Stimulated activated CD8-positive, alpha-beta memory T cell treated with anti-CD3 and anti-CD28 coated beads, Interleukin-7, amount 100 ng/mL, for 4 hours (primary cell): ENCODE measurements around the gene TMEM14C.

Experiments used
- DNase-seq, 2 donors: peaks; one replicate each; pipeline ENCODE4 v3.0.0-alpha.2; 2020; ENCODE audit warnings: low read depth in 2 of 2

TMEM14C gene

DNA sequence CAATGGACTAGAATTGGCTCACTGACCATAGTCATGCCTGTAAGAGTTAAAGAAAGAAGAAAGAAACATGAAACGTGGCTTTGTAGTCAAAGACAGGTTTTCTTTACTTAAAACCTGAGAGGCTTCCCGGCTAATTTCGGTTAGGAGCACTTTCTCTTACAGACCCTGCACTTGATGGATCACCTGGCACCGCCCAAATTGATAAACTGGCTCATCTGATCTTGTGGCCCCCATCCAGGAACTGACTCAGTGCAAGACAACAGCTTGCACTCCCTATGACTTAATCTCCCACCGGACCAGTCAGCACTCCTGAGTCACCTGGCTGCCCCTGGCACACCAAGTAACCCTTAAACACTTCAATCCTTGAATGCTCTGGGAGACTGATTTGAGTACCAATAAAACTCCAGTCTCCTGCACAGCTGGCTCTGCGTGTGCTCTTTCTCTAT lies 37.0 kb downstream of the TMEM14C start:
- DNase-seq, result no peak

DNA sequence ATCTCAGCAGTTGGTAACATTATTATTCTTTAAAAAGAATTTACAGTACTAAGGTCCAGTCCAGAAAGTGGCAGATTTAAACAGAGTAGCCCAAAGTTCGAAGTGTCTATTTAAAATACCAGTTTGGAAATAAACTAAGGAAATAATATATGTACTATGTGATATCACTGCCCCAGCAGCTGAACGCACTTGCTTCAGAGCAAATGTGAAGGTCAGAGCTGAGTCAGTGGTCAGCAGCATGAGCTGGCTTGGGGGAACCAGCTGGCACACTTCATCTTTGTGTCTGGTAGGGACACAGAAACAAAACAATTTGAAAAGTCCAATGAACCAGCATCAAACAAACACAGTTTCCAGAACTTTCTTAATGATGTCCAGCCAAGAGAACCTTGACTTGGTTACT lies 40.1 kb downstream of the TMEM14C start:
- DNase-seq, result no peak

DNA sequence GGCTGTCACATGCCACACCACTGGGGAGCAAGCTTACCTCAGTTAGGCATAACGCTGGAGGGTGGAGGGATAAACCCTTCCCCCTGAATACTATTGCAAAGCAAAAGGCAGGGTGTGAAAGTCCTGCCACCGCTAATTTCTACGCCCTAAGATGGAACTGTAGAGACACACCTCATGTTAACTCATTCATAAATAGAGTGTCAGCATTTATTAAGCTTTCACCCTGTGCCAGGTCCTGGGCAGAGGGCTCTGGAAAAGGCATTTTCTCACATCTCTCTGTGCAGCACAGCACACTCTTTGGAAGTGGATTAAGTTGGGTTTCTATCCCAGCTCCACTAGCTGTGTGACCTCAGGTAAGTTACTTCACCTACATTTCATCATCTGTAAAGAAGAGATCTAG lies 46.5 kb downstream of the TMEM14C start:
- no peak for DNase-seq

DNA sequence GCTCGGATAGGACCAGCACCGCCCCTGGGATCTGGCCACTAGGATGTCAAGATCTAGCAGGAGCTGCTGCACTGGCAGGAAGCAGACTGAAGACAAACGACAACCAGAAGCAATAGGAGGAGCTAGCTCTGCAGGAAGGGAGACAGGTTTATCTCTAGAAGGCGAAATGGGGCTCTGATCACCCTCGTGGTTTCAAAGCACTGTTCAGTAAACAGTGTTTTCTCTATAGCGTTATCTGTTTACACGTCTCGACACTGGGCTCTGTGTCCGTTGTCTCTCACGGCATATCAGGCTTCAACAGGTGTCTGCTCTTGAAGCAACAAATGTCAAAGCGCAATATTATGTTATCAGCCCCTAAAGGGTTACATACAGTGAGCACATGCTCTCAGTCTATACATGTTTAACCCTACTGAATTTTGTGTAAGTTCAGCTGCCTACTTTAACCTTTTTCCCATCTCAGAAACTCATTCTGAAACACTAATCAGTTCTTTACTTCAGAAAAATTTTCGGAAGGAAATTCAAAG lies 48.6 kb downstream of the TMEM14C start:
- no peak for DNase-seq

DNA sequence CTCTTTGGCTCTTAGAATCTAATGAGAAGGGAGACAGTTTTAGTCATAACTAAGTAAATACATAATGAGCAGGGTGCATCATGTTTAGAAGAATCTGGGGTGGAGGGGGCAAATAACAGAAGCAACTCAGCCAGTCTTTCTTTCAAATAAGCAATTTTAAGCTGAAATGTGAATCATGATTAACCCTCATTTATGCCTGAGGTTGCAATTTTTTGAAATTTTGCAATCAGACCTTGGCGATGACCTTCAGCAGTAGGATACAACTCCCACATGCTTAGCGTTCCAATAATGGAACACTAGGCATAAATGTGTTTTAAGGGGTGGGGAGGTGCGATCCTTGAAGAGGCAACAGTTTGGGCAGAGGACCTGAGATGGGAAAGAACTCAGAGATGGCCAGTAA lies 55.4 kb downstream of the TMEM14C start:
- no peak for DNase-seq

DNA sequence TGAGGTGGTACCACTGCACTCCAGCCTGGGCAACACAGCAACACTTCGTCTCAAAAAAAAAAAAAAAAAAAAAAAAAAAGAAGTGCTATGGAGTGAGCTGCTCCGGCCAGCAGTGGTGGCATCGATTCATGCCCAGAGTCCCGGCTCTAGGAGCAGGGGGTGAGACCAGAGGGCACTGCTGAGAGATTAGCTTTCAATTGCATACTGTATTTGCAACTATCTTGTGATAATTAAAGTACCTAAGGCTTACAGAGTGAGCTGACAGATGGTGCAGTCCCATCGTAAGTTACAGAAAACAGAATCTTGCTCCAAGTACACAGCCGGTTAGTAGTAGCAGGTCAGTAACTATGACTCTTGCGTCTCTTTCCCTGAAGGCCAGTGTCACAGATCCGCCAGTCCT lies 56.2 kb downstream of the TMEM14C start:
- DNase-seq, result no peak
